Umbilical cord (tissue), 2 donors: ENCODE measurements around the gene ADIPOR2. TPM values are rescaled to one million over a fixed set of nuclear protein-coding genes. Genes with fewer than 3 reads are reported as not detected.
A peak's percentile ranks its signal among the peaks of the same experiment; 100 is the strongest.

Experiments used
- DNase-seq: peaks from one replicate; pipeline ENCODE4 v3.0.0-alpha.2; 2015; ENCODE audit warnings: low spot score
- total RNA-seq: library from RNA; depleted of rRNA; stranded (reverse); fragments of >200 nt; gene quantifications from one replicate; pipeline ENCODE4 v1.2.3, GENCODE V29; 2014; ENCODE audit warnings: low replicate concordance; ENCODE audit not compliant: insufficient read depth

ADIPOR2 gene
- total RNA-seq, 1 donor from 2014 or later: 25.8 TPM

GRCh38 chr12:1829306-1829900, 138.5 kb downstream of the ADIPOR2 start:
- DNase-seq: no peak

- no peak for DNase-seq
These were observed 139.6 kb downstream of the ADIPOR2 start for GRCh38 chr12:1830401-1830845.

- DNase-seq: peak; percentile 55
These were observed 140.4 kb downstream of the ADIPOR2 start for GRCh38 chr12:1830981-1831963.

- DNase-seq: no peak
These were observed 142.1 kb downstream of the ADIPOR2 start for GRCh38 chr12:1832801-1833595.

- DNase-seq: no peak
These were observed 142.7 kb downstream of the ADIPOR2 start for GRCh38 chr12:1833596-1834028.

- no peak for DNase-seq
These were observed 143.5 kb downstream of the ADIPOR2 start for GRCh38 chr12:1834186-1834925.

GRCh38 chr12:1835211-1836131, 144.6 kb downstream of the ADIPOR2 start:
- DNase-seq: no peak

GRCh38 chr12:1836241-1836803, 145.5 kb downstream of the ADIPOR2 start:
- no peak for DNase-seq

- DNase-seq: no peak
These were observed 146.1 kb downstream of the ADIPOR2 start for GRCh38 chr12:1836854-1837421.

GRCh38 chr12:1837541-1838204, 146.8 kb downstream of the ADIPOR2 start:
- no peak for DNase-seq

Other genes starting within 250 kb of the ADIPOR2 start
- gene FBXL14, start 96.5 kb upstream of the ADIPOR2 start, total RNA-seq: 9.6 TPM
- 101 TPM for gene WNT5B, start 61.8 kb upstream of the ADIPOR2 start, total RNA-seq
- 1.2 TPM for gene LRTM2, start 129.5 kb downstream of the ADIPOR2 start, total RNA-seq
- gene CACNA2D4, start 227.6 kb downstream of the ADIPOR2 start, total RNA-seq: 0.72 TPM